Kidney (tissue), 14 donors: ENCODE results near the gene MICB. TPM values are rescaled to one million over a fixed set of nuclear protein-coding genes. Genes with fewer than 3 reads are reported as not detected.
"Not testable (repeated sequence)": the region's sequence is repeated elsewhere in the genome, so short reads cannot be mapped to it uniquely, and the experiment has no call there.

Source experiments
- DNase-seq, 5 donors: peaks; one replicate each; pipeline ENCODE4 v3.0.0-alpha.2; 2013 to 2020
- FAIRE-seq: peaks from 2 replicates; lab custom pipeline; 2012; peaks lifted over from hg19 to GRCh38; lab: Jason Lieb, UNC
- H3K27ac ChIP-seq, 2 donors: one replicate each; pipeline ENCODE4 v1.7.0; 2013; ENCODE audit warnings: low read depth in 2 of 2, low read length in 2 of 2, inconsistent platforms in 1 of 2
- H3K27me3 ChIP-seq: one replicate; pipeline ENCODE4 v1.7.1; 2013; ENCODE audit warnings: low read length, inconsistent platforms; ENCODE audit not compliant: control insufficient read depth, insufficient read depth
- H3K36me3 ChIP-seq, 3 donors: one replicate each; pipeline versions ENCODE4 v1.7.0 to v1.7.1; 2013; ENCODE audit warnings: low read length in 3 of 3, control low read depth in 1 of 3, inconsistent platforms in 1 of 3; ENCODE audit not compliant: insufficient read depth in 3 of 3, control insufficient read depth in 2 of 3
- H3K4me1 ChIP-seq, 3 donors: one replicate each; pipeline versions ENCODE4 v1.7.0 to v1.7.1; 2013; ENCODE audit warnings: low read length in 3 of 3, inconsistent platforms in 1 of 3, low read depth in 1 of 3; ENCODE audit not compliant: control insufficient read depth in 2 of 3, insufficient read depth in 2 of 3
- H3K4me3 ChIP-seq, 3 donors: one replicate each; pipeline versions ENCODE4 v1.7.0 to v1.8.1; 2013; ENCODE audit warnings: low read length in 3 of 3, control low read depth in 1 of 3, inconsistent platforms in 1 of 3
- H3K9ac ChIP-seq, 3 donors: one replicate each; pipeline versions ENCODE4 v1.7.0 to v1.7.1; 2013; ENCODE audit warnings: low read length in 3 of 3, control low read depth in 1 of 3, inconsistent platforms in 1 of 3
- H3K9me3 ChIP-seq, 3 donors: one replicate each; pipeline versions ENCODE4 v1.7.0 to v1.7.1; 2013; ENCODE audit warnings: low read length in 3 of 3, control low read depth in 1 of 3, inconsistent platforms in 1 of 3; ENCODE audit not compliant: control insufficient read depth in 2 of 3, insufficient read depth in 1 of 3
- intact Hi-C: fragments of 100-400 bp; cut with DNase I; formaldehyde crosslinking; loops from one replicate; pipeline ENCODE4 v1.11.1; 2022
- polyA plus RNA-seq: library from polyadenylated mRNA; stranded (reverse); fragments of 350-450 nt; fragmentation: Illumina TruSeq; extraction: RNeasy Lipid Tissue Mini Kit (QIAGEN cat#74804); gene quantifications from one replicate; pipeline ENCODE4 v1.2.3, GENCODE V29; 2014; ENCODE audit warnings: low read depth, low replicate concordance; ENCODE audit not compliant: insufficient read depth
- total RNA-seq: library from RNA; stranded (reverse); fragmentation: NEBNext Ultra II Directional; extraction: Animal tissue kit (Norgen Biotek cat#: 25700); gene quantifications from one replicate; pipeline ENCODE4 v1.2.1, GENCODE V29; 2021
- TF ChIP-seq, protein P1 (sequence below): IDR thresholded peaks from 3 replicates; pipeline ENCODE4 v1.5.1; 2012; ENCODE audit warnings: mild to moderate bottlenecking, moderate library complexity, borderline replicate concordance; ENCODE audit not compliant: insufficient read depth; ENCODE audit errors: extremely low read depth
- donor health status: control.
- donor health status: control.
- donor health status: control.
- donor health status: control.
- donor health status: control.
- donor health status: DM: yes; HTN: yes; CAD: no.
- donor health status: Normal renal cell carcinoma (clear cell type).

MICB gene
- total and polyA plus RNA-seq, 2 donors from 2014 or later = 1.5 to 5.7 TPM

DNA sequence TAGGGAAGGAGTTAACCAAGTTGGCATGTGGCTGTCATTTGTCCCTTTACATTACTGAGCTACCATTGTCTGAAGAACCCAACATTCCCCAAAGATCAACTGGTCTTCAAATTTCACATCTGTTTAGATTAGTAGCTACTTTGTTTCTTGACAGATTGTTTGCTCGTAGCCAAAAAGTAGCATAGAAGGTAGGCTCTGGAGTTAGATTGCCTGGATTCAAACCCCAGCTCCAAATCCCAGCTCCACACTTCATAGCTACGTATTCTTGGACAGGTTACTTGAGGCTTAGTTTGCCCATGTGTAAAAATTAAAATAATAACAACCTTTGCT is 50.6 kb downstream of the MICB start:
- FAIRE-seq (no peak), DNase-seq (no peak)
- Histone ChIP-seq H3K9ac (peak overlapping the region in 2 of 3 donors; percentile 63 to 87), H3K4me1 (peaks cover 0 to 14% (median 7%) of the 10 kb centered on the region in 3 donors), H3K27ac (no peak overlapping the region), H3K27me3 (no peaks in the 10 kb centered on the region), H3K9me3 (no peaks in the 10 kb centered on the region), H3K4me3 (peak overlapping the region in 1 of 3 donors; percentile 64), H3K36me3 (peaks cover 0 to 10% (median 5%) of the 10 kb centered on the region in 3 donors)
- intact Hi-C loops = no loop called here
- TF ChIP-seq, protein P1, sequence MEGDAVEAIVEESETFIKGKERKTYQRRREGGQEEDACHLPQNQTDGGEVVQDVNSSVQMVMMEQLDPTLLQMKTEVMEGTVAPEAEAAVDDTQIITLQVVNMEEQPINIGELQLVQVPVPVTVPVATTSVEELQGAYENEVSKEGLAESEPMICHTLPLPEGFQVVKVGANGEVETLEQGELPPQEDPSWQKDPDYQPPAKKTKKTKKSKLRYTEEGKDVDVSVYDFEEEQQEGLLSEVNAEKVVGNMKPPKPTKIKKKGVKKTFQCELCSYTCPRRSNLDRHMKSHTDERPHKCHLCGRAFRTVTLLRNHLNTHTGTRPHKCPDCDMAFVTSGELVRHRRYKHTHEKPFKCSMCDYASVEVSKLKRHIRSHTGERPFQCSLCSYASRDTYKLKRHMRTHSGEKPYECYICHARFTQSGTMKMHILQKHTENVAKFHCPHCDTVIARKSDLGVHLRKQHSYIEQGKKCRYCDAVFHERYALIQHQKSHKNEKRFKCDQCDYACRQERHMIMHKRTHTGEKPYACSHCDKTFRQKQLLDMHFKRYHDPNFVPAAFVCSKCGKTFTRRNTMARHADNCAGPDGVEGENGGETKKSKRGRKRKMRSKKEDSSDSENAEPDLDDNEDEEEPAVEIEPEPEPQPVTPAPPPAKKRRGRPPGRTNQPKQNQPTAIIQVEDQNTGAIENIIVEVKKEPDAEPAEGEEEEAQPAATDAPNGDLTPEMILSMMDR = no peak

DNA sequence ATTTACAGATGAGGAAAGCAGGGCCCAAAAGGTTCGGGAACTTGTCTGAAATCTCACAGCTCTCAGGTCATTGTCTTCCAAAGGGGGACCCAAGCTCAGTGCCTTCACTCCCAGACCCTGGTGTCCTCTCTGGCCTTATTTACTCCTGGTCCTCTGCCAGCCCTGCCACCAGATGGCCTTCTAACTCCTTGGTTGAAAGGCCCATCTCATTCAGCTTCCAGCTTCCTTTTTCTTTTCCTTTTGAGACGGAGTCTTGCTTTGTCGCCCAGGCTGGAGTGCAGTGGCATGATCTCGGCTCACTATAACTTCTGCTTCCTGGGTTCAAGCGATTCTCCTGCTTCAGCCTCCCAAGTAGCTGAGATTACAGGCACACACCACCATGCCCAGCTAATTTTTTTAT is 53.4 kb downstream of the MICB start:
- TF ChIP-seq, protein P1 = peak; percentile 60
- peak in 2 of 5 donors; percentile 30 to 51 for DNase-seq
- H3K4me1 ChIP-seq = peaks cover 0 to 14% (median 7%) of the 10 kb centered on the region in 3 donors
- H3K9ac ChIP-seq, H3K27ac ChIP-seq, H3K9me3 ChIP-seq, FAIRE-seq, H3K27me3 ChIP-seq, intact Hi-C loops, H3K4me3 ChIP-seq: not testable (repeated sequence)
- peaks cover 0 to 12% (median 5%) of the 10 kb centered on the region in 3 donors for H3K36me3 ChIP-seq

- peaks cover 0 to 18% (median 0%) of the 10 kb centered on the region in 3 donors for H3K4me1 ChIP-seq
- no peaks in the 10 kb centered on the region for H3K27me3 ChIP-seq
- no peak overlapping the region for H3K9ac ChIP-seq
- DNase-seq (peak in 1 of 5 donors; percentile 32), FAIRE-seq (no peak)
- intact Hi-C loops = no loop called here
- TF ChIP-seq, protein P1 = no peak
- peaks cover 0 to 25% (median 9%) of the 10 kb centered on the region in 3 donors for H3K36me3 ChIP-seq
- H3K9me3 ChIP-seq = no peaks in the 10 kb centered on the region
- H3K4me3 ChIP-seq = no peak overlapping the region
- no peak overlapping the region for H3K27ac ChIP-seq
Measured at GRCh38 chr6:31556307-31556706, 58.4 kb downstream of the MICB start.
